NCI-H82 treated with DMSO at 0.1 percent for 48 hours (cell line): ENCODE measurements around the gene KASH5.
"Not testable (repeated sequence)": the region's sequence is repeated elsewhere in the genome, so short reads cannot be mapped to it uniquely, and the experiment has no call there.

Experiments
- DNase-seq: peaks from one replicate; lab custom pipeline; 2025; ENCODE audit not compliant: unreplicated experiment; lab: John Stamatoyannopoulos, UW

The KASH5 gene

DNA sequence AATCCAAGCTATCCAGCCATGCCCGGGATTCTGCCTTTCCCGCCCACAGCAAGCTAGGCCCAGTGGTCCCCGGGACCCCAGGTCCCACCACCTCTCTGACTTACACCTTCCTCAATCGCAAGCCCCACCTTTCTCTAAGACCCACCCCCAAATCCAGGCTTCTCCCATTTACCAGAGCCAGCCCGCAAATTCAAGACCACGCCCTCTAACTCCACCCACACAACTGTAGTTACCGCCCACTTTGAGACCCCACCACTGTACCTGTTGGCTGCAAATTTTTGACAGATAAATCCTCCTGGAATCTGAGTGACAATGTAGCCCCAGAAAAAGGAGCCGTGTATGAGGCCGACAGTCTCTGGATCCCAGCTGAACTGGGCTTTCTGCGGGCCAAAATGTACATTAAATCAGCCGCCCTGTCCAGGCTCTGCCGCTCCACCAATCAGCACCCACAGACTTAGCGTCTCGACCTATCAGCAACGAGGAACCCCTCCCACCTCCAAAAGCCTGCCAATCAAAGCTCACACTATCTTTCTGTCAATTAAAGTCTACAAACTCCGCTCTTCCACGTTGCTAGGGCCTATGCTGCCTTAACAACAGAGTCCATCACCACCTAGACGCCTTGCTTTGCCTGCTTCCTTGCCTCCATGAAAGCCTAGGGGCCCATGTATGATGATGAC lies 47.0 kb downstream of the KASH5 start:
- DNase-seq = no peak

GRCh38 chr19:49435670-49436069 lies 47.6 kb downstream of the KASH5 start:
- DNase-seq = no peak

DNA sequence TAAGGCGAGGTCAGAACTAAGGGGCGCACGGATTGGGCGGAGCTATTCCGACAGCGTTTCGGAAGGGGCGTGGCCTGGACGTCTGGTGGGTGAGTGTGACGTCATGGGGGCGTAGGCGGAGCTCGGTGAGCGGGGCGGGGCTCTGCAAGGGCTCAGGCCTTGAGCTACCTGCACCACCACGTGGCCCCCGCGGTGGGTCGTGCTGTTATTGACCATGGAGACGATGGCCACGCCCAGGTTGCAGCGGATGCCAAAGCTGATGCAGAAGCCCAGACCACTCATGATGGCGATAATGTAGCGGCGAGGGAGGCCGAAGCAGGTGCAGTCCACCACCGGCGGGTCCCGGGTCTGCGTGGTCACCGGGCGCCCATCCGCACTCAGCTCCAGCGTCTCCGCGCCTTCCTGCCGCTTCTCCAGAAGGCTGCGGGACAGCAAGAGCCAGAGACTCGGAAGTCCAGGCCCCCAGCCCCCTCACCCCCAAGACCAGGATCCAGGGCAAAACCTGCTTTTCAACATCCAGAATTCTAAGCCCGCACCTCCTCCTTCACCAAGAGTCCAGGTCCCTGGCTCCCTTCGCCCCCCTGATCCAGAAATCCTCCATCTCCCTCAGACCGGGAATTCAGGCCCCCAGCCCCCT lies 48.5 kb downstream of the KASH5 start:
- DNase-seq = no peak

DNA sequence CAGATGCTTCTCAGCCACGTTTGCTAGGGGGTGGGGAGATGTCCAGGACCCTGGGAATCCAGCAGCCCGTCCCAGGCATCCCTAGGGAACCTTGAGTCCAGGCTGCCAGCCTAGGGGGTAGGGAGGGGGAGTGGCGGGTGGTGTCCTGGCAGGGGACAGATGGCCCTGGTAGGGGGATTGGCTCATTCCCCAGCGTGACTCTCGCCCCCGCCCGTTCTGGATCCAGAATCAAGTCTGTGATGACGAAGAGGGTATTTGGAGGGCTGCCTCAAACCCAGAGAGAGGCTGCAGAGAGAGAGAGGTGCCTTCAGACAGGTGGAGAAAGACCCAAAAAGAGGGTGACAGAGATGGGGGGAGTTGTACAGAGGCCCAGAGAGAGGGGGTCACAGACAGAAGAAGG lies 49.2 kb downstream of the KASH5 start:
- peak; percentile 87 for DNase-seq

- peak; percentile 78 for DNase-seq
Measured at GRCh38 chr19:49438261-49438660, 50.2 kb downstream of the KASH5 start.

DNA sequence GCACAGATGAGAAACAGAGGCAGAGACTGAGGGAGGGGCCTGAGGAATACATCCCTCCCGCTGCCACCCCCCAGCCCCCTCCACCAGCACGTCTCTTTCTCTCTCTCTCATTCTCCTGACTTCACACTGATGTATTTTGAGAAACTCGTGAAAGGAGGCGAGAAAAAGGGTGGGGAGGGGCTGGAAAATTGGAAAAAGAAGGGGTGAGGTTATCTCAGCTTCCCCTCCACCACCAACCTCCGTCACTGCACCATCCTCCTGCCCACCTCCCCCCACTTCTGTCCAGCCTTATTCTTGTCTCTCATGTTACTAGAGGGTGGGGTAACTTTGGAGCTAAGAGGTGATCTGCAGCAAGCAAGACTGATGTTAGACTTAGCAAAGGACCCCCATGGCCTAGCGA lies 51.8 kb downstream of the KASH5 start:
- no peak for DNase-seq

- DNase-seq = peak; percentile 27
Measured at GRCh38 chr19:49440439-49441209, 52.6 kb downstream of the KASH5 start.

DNA sequence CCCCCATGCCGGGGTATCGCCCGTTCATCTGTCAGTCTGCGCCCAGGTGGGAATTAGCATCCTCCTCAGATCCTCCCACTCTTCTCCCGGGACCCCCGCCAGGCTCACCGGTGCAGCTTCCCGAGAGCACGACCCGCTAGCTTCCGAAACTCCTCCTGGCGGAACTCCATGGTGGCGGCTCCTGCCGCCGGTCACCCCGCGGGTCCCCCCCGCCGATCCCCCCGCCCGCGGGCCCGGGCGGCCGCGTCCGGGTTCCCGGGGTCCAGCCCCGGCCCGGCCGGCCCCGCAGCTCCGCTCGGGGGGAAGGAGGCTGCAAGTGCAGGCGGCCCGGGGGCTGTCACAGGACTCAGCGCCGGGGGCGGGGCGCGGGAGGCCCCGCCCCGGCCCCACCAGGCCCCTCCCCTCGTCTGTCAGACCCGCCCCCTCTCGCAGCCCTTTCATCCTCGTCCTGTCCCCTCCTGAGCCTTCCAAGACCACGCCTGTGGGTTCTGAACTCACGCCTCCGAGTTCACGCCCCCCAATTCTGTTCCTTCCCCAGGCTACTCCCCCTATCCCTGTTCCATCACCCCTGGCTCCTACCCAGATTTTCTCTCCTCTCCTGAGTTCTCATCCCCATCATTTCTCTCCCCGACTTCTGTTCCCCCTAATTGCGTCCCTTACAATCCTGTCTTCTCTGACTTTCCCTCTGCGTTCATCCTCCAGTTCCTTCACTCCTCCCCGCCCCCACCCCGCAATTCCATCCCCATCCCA lies 53.3 kb downstream of the KASH5 start, which contains the start of gene SLC17A7:
SLC17A7 (minus strand) TSS at position 318 of the 750 bp plus-strand sequence; CDS start at position 170, 148 bp downstream.
- peak; percentile 78 for DNase-seq

DNA sequence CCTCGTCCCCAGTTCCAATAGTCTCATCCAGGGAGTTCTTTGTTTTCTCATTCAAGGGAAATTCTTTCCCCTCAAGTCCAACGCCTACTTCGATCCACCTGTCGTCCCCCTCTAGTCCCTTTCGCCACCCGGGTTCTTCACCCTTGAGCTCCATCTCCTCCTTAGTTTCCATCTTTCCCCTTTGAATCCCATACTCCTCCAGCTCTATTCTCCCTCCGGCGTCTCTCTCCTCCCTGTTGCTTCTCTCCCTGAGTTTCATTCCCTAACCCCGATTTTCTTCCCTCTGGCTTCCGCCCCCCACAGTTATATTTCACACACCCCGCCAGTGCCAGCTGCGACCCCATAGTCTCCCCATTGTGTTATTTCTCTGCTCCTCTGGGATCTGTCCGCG lies 53.9 kb downstream of the KASH5 start:
- DNase-seq = no peak

DNA sequence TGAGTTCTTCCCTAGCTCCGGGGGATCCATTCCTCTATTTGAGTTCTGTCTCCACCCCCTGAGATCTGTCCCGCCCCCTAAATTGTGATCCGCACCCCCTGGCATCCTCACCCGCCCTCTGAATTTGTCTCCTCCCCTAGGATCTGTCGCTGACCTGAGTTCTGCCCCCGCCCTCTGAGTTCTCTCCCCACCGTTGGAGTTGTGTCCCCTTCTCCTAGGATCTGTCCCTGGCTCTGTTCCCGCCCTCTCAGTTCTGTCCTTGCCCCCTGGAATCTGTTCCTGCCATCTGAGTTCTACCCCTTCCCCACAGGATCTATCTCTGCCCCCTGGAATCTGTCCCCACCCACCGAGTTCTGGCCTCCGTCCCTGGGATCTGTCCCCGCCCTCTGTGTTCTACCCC lies 54.3 kb downstream of the KASH5 start:
- DNase-seq = no peak

- peak; percentile 93 for DNase-seq
Measured at GRCh38 chr19:49442771-49443365, 54.8 kb downstream of the KASH5 start.

DNA sequence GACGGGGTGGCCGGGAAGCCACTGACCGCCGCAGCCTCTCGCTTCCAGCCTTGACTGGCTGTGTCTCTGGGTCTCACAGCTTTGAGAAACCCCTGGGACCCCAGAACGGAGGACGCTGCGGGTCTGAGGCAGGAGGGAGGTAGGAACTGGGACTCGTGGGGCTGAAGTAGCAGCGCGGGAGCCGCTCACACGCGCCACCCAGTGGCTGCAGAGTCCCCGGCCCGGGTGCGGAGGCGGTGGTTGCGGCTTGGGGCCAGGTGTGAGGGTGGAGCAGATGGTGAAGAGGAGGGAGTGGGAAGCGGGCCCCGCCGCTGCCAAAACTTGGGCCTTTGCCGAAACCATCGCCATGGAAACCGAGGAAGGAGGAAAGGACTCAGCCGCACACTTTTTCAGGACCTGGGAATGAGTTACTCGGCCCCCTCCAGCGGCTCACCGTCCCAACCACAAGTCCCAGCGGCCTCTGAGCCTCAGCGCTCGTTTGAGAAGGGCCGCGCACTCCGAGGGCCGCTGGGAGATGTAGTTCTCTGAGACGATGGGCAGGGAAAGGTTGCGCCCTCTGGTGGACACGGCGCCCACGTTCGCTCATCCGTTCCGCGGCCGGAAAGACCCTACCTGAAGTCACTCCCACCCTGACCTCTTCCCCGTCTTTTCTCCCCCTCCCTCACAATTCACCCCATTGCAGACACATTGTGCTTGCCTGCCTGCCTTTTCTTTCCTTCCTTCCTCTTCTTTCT lies 55.5 kb downstream of the KASH5 start:
- peak; percentile 91 for DNase-seq

DNA sequence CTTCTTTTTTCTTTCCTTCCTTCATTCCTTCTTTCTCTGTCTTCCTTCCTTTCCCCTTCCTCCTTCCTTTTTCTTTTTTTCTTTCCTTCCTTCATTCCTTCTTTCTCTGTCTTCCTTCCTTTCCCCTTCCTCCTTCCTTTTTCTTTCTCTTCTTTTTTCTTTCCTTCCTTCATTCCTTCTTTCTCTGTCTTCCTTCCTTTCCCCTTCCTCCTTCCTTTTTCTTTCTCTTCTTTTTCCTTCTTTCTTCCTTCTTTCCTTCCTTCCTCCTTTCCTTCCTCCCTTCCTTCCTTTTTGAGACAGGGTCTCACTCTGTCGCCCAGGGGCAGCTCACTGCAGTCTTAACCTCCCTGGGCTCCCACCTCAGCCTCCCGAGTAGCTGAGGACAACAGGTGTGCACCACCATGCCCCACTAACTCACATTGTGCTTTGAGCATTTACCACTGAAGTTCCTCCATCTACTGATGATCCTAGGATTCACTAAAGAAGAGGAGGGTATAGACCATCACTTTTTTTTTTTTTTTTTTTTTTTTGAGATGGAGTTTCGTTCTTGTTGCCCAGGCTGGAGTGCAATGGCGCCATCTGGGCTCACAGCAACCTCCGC lies 56.2 kb downstream of the KASH5 start:
- DNase-seq = not testable (repeated sequence)

- DNase-seq = no peak
Measured at GRCh38 chr19:49445997-49446396, 57.9 kb downstream of the KASH5 start.

- DNase-seq = peak; percentile 25
Measured at GRCh38 chr19:49447485-49448431, 59.7 kb downstream of the KASH5 start.

- no peak for DNase-seq
Measured at GRCh38 chr19:49448432-49448786, 60.4 kb downstream of the KASH5 start.

GRCh38 chr19:49450405-49450804 lies 62.4 kb downstream of the KASH5 start:
- no peak for DNase-seq

DNA sequence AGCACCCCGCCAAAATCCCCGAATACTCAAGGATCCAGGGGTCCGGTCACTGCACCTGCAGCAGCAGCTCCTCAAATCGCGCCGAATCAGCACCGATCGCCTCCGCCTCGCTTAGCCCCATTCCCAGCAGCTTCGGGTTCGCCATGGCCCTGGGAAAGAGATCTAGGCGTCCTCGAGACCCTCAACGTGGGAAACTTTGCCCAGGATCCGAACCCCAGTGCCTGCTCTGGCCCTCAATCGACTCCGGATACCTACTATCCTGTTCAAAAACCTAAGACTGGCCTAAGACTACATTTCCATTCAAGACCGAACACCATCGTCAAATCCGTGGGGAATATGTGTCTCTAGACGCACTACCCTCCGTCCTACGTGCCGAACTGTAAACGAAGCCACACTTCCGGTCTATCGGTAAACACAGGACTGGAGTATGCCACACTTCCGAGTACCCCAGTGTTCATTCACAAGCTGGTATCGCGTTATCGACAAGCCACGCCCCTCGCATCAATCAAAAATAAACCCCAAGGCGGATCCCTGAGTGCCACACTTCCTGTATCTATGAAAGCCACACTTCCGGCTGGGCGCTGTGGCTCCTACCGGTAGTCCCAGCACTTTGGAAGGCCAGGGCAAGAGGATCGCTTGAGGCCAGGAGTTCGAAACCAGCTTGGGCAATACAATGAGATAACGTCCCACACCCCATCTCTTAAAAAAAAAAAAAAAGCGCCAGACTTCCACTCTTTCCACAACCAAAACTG lies 63.6 kb downstream of the KASH5 start, which contains the start of gene PIH1D1:
PIH1D1 (minus strand) TSS at position 385 of the 752 bp plus-strand sequence; CDS start at position 145, 240 bp downstream.
- DNase-seq = peak; percentile 100
